Measurements from ENCODE around the gene PTH2R.

PTH2R gene

DNA sequence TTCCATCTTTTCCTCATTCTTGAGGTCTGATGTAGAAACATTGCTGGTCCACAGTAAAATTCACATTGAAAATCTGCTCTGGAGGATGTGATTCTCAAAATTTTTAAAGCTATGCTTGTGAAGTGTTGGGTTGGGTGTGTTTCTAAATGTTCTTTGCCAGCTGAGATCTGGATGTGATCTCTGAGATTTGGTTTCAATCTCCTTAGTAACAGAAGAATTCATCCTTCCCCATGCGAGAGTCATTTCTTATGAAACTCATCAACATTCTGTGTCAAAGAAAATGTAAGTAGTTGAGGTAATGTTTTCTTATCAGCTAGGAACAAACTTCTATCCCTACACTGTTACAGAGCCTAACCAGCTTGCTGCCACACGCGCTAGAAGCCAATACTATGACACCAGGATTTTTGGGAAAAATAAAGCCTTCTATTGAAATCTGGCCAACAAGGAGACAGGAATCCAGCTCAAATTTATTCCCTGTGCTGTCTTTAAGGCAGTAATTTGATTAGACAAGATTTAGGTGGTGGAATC lies 134.9 kb downstream of the PTH2R start:
- no peak for DNase-seq (ENCODE audit: low spot score)
- TF ChIP-seq, protein P1, sequence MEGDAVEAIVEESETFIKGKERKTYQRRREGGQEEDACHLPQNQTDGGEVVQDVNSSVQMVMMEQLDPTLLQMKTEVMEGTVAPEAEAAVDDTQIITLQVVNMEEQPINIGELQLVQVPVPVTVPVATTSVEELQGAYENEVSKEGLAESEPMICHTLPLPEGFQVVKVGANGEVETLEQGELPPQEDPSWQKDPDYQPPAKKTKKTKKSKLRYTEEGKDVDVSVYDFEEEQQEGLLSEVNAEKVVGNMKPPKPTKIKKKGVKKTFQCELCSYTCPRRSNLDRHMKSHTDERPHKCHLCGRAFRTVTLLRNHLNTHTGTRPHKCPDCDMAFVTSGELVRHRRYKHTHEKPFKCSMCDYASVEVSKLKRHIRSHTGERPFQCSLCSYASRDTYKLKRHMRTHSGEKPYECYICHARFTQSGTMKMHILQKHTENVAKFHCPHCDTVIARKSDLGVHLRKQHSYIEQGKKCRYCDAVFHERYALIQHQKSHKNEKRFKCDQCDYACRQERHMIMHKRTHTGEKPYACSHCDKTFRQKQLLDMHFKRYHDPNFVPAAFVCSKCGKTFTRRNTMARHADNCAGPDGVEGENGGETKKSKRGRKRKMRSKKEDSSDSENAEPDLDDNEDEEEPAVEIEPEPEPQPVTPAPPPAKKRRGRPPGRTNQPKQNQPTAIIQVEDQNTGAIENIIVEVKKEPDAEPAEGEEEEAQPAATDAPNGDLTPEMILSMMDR (IDR thresholded peaks at IDR 0.05; ENCODE audit: extremely low read depth, insufficient read depth, missing control alignments), result no peak
- in situ Hi-C loops (cut with MboI; ENCODE audit: low pct_unique_long_range_greater_than_20kb, low sequenced_read_pairs, unreplicated experiment), result no loop called here

DNA sequence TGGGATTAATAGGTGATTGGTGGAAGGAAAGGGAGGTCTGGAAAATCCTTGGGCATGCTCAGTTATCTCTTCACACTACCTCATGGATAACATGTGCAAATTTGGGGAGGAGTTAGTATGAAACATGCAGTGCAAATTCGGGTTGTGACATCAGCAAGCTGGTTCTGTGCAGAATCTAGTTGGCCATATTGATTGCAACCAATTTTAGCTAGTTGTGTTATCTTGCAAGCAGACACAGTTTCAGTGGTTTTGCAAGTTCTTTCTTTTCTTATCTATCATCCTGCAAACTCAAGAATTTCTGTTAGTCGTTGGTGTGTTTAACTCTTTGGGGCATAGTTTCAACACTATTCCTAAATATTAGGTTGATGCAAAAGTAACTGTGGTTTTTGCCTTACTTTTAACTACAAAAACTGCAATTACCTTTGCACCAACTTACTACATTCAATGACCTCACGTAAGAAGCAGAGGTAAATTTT lies 135.4 kb downstream of the PTH2R start:
- in situ Hi-C loops (cut with MboI; ENCODE audit: low pct_unique_long_range_greater_than_20kb, low sequenced_read_pairs, unreplicated experiment), result no loop called here
- no peak for DNase-seq (ENCODE audit: low spot score)
- TF ChIP-seq, protein P1 (IDR thresholded peaks at IDR 0.05; ENCODE audit: extremely low read depth, insufficient read depth, missing control alignments), result no peak

DNA sequence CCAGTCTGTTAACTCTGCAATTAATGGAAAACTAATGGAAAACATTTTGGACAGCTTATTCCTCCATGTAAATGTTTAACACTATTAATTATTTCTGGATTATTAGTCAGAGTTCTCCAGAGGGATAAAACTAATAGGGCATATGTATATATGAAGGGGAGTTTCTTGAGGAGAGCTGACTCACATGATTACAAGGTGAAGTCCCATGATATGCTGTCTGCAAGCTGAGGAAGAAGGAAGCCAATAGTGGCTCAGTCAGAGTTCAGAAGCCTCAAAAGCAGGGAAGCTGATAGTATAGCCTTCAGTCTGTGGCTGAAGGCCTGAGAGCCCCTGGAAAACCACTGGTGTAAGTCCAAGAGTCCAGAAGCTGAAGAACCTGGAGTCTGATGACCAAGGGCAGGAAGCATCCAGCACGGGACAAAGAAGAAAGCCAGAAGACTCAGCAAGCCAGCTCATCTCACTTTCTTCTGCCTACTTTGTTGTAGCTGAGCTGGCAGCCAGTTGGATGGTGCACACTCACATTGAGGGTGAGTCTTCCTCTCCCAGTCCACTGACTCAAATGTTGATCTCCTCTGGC lies 136.0 kb downstream of the PTH2R start:
- no peak for DNase-seq (ENCODE audit: low spot score)
- in situ Hi-C loops (cut with MboI; ENCODE audit: low pct_unique_long_range_greater_than_20kb, low sequenced_read_pairs, unreplicated experiment), result no loop called here
- TF ChIP-seq, protein P1 (IDR thresholded peaks at IDR 0.05; ENCODE audit: extremely low read depth, insufficient read depth, missing control alignments), result no peak

All from GM13977 (cell line).